Activated T-helper 1 cell treated with anti-CD3 and anti-CD28 coated beads, Interleukin-12 subunit alpha, Interleukin-12 subunit beta, Interleukin-2, Interleukin-4 antibody, amounts not matched to agents 30 ng/mL and 10 ng/mL and 1 ng/mL, durations not matched to agents 14 hours and 24 hours and 36 hours (primary cell): ENCODE measurements around the gene ANO5. TPM values are rescaled to one million over a fixed set of nuclear protein-coding genes. Genes with fewer than 3 reads are reported as not detected.

Source experiments
- DNase-seq: peaks from one replicate; pipeline ENCODE4 v3.0.0; 2021; ENCODE audit warnings: low spot score
- H3K27ac Mint-ChIP-seq: one replicate; pipeline ENCODE4 v1.8.0; 2021; ENCODE audit warnings: mild to moderate bottlenecking, mixed read lengths
- H3K27me3 Mint-ChIP-seq: one replicate; pipeline ENCODE4 v1.8.0; 2022; ENCODE audit warnings: mild to moderate bottlenecking, moderate library complexity, mixed read lengths; ENCODE audit not compliant: insufficient read depth
- H3K36me3 Mint-ChIP-seq: one replicate; pipeline ENCODE4 v1.8.0; 2021; ENCODE audit warnings: low read depth, mixed read lengths
- H3K4me1 Mint-ChIP-seq: one replicate; pipeline ENCODE4 v1.8.0; 2021; ENCODE audit warnings: low read depth, mixed read lengths
- H3K4me3 Mint-ChIP-seq: one replicate; pipeline ENCODE4 v1.8.0; 2021; ENCODE audit warnings: mild to moderate bottlenecking, moderate library complexity, mixed read lengths
- H3K9me3 Mint-ChIP-seq: one replicate; pipeline ENCODE4 v1.8.0; 2021; ENCODE audit warnings: mixed read lengths
- intact Hi-C: fragments of 100-400 bp; cut with micrococcal nuclease; formaldehyde crosslinking; loops from one replicate; pipeline ENCODE4 v1.15.1; 2024
- total RNA-seq: library from RNA; stranded (reverse); gene quantifications from 2 replicates; pipeline ENCODE4 v1.2.3, GENCODE V29; 2022

Gene ANO5
- total RNA-seq, 1 donor from 2014 or later: not detected

GRCh38 chr11:22189660-22190059 is 3.2 kb upstream of the ANO5 start:
- intact Hi-C loops: no loop called here
- Mint-ChIP-seq H3K36me3 (no peaks in the 10 kb centered on the region), H3K27me3 (peaks cover 20% of the 10 kb centered on the region), H3K4me3 (no peak overlapping the region), H3K27ac (no peak overlapping the region), H3K4me1 (no peaks in the 10 kb centered on the region), H3K9me3 (no peaks in the 10 kb centered on the region)
- DNase-seq: no peak

GRCh38 chr11:22190827-22191463 is 1.9 kb upstream of the ANO5 start:
- Mint-ChIP-seq H3K27me3 (peaks cover 23% of the 10 kb centered on the region), H3K4me3 (no peak overlapping the region), H3K27ac (no peak overlapping the region), H3K9me3 (no peaks in the 10 kb centered on the region), H3K4me1 (no peaks in the 10 kb centered on the region), H3K36me3 (no peaks in the 10 kb centered on the region)
- intact Hi-C loops: no loop called here
- DNase-seq: no peak

GRCh38 chr11:22192289-22192641 is 620 bp upstream of the ANO5 start:
- intact Hi-C loops: no loop called here
- no peaks in the 10 kb centered on the region for H3K9me3 Mint-ChIP-seq
- H3K4me1 Mint-ChIP-seq: no peaks in the 10 kb centered on the region
- H3K27me3 Mint-ChIP-seq: peaks cover 23% of the 10 kb centered on the region
- H3K36me3 Mint-ChIP-seq: no peaks in the 10 kb centered on the region
- peak overlapping the region; percentile 54 for H3K4me3 Mint-ChIP-seq
- DNase-seq: no peak
- H3K27ac Mint-ChIP-seq: no peak overlapping the region

GRCh38 chr11:22193348-22194051 is 615 bp downstream of the ANO5 start:
- intact Hi-C loops: no loop called here
- Mint-ChIP-seq H3K4me1 (no peaks in the 10 kb centered on the region), H3K4me3 (no peak overlapping the region), H3K36me3 (no peaks in the 10 kb centered on the region), H3K9me3 (no peaks in the 10 kb centered on the region), H3K27me3 (peaks cover 23% of the 10 kb centered on the region), H3K27ac (no peak overlapping the region)
- DNase-seq: no peak

- Mint-ChIP-seq H3K27me3 (peaks cover 23% of the 10 kb centered on the region), H3K9me3 (no peaks in the 10 kb centered on the region), H3K36me3 (no peaks in the 10 kb centered on the region), H3K4me1 (no peaks in the 10 kb centered on the region), H3K27ac (no peak overlapping the region), H3K4me3 (no peak overlapping the region)
- DNase-seq: no peak
- intact Hi-C loops: no loop called here
These were observed 1.4 kb downstream of the ANO5 start for GRCh38 chr11:22194306-22194705.

GRCh38 chr11:22194907-22195306 is 2.0 kb downstream of the ANO5 start:
- no peak overlapping the region for H3K4me3 Mint-ChIP-seq
- no peak for DNase-seq
- H3K36me3 Mint-ChIP-seq: no peaks in the 10 kb centered on the region
- H3K27ac Mint-ChIP-seq: no peak overlapping the region
- intact Hi-C loops: no loop called here
- no peaks in the 10 kb centered on the region for H3K4me1 Mint-ChIP-seq
- H3K27me3 Mint-ChIP-seq: peaks cover 23% of the 10 kb centered on the region
- H3K9me3 Mint-ChIP-seq: no peaks in the 10 kb centered on the region

- Mint-ChIP-seq H3K4me3 (no peak overlapping the region), H3K27ac (no peak overlapping the region), H3K36me3 (no peaks in the 10 kb centered on the region), H3K4me1 (no peaks in the 10 kb centered on the region), H3K27me3 (peaks cover 19% of the 10 kb centered on the region), H3K9me3 (no peaks in the 10 kb centered on the region)
- no peak for DNase-seq
- intact Hi-C loops: no loop called here
These were observed 4.5 kb downstream of the ANO5 start for GRCh38 chr11:22197139-22198005.

- Mint-ChIP-seq H3K27ac (no peak overlapping the region), H3K4me3 (no peak overlapping the region)
- intact Hi-C loops: no loop called here
These were observed 6.4 kb downstream of the ANO5 start for GRCh38 chr11:22199243-22199642.

GRCh38 chr11:22203281-22203680 is 10.4 kb downstream of the ANO5 start:
- no peaks in the 10 kb centered on the region for H3K27me3 Mint-ChIP-seq
- no peaks in the 10 kb centered on the region for H3K9me3 Mint-ChIP-seq
- intact Hi-C loops: no loop called here
- H3K4me1 Mint-ChIP-seq: no peaks in the 10 kb centered on the region
- no peak overlapping the region for H3K4me3 Mint-ChIP-seq
- H3K27ac Mint-ChIP-seq: no peak overlapping the region
- H3K36me3 Mint-ChIP-seq: no peaks in the 10 kb centered on the region
- no peak for DNase-seq

More at GRCh38 chr11:22199243-22199642, 6.4 kb downstream of the ANO5 start:
- Mint-ChIP-seq H3K27me3 (peaks cover 7% of the 10 kb centered on the region), H3K4me1 (no peaks in the 10 kb centered on the region), H3K36me3 (no peaks in the 10 kb centered on the region), H3K9me3 (no peaks in the 10 kb centered on the region)
- DNase-seq: no peak

- intact Hi-C loops: no loop called here
- no peaks in the 10 kb centered on the region for H3K4me1 Mint-ChIP-seq
- H3K4me3 Mint-ChIP-seq: no peak overlapping the region
- DNase-seq: no peak
- no peak overlapping the region for H3K27ac Mint-ChIP-seq
- no peaks in the 10 kb centered on the region for H3K27me3 Mint-ChIP-seq
- no peaks in the 10 kb centered on the region for H3K9me3 Mint-ChIP-seq
- no peaks in the 10 kb centered on the region for H3K36me3 Mint-ChIP-seq
These were observed 14.3 kb downstream of the ANO5 start for GRCh38 chr11:22207162-22207561.

- Mint-ChIP-seq H3K27ac (no peak overlapping the region), H3K4me1 (no peaks in the 10 kb centered on the region), H3K4me3 (no peak overlapping the region), H3K9me3 (no peaks in the 10 kb centered on the region), H3K36me3 (no peaks in the 10 kb centered on the region), H3K27me3 (no peaks in the 10 kb centered on the region)
- DNase-seq: no peak
- intact Hi-C loops: no loop called here
These were observed 15.4 kb downstream of the ANO5 start for GRCh38 chr11:22208151-22208858.

- Mint-ChIP-seq H3K27me3 (no peaks in the 10 kb centered on the region), H3K4me1 (no peaks in the 10 kb centered on the region), H3K27ac (no peak overlapping the region), H3K36me3 (no peaks in the 10 kb centered on the region), H3K4me3 (no peak overlapping the region), H3K9me3 (no peaks in the 10 kb centered on the region)
- intact Hi-C loops: no loop called here
- DNase-seq: no peak
These were observed 24.1 kb downstream of the ANO5 start for GRCh38 chr11:22216940-22217339.

GRCh38 chr11:22221143-22221542 is 28.3 kb downstream of the ANO5 start:
- no peaks in the 10 kb centered on the region for H3K9me3 Mint-ChIP-seq
- intact Hi-C loops: no loop called here
- no peaks in the 10 kb centered on the region for H3K27me3 Mint-ChIP-seq
- no peak for DNase-seq
- H3K27ac Mint-ChIP-seq: no peak overlapping the region
- H3K4me1 Mint-ChIP-seq: no peaks in the 10 kb centered on the region
- H3K4me3 Mint-ChIP-seq: no peak overlapping the region
- no peaks in the 10 kb centered on the region for H3K36me3 Mint-ChIP-seq
